GM19324 (cell line): ENCODE measurements around the gene MTCH1.

Experiments used
- ATAC-seq: cut with Tn5 transposase; IDR thresholded peaks from one replicate; pipeline ENCODE4 v1.9.1; 2021; ENCODE audit warnings: mild to moderate bottlenecking, moderate library complexity; ENCODE audit not compliant: unreplicated experiment, low FRiP score

MTCH1 gene

GRCh38 chr6:37017606-37018197 is 31.7 kb upstream of the MTCH1 start:
- peak; percentile 6 for ATAC-seq

DNA sequence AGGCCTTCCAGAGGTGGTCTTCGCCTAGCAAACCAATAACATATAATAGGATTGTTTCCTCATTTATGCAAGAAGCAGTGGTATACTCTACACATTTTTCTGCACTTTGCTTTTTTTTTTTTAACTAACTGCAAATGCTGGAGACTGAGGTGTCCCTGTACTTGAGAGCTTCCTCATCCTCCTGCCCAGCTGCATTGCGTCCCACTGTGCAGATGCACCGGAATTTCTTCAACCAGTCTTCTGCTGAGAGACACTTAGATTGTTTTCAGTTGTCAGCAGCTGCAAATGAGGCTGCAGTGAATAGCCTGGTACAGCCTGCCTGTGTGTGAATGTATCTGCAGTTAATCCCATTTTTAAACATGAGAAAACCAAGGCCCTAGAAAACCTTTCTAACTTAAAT is 31.0 kb upstream of the MTCH1 start:
- ATAC-seq, result no peak

- ATAC-seq, result no peak
Measured at GRCh38 chr6:37015532-37015931, 29.5 kb upstream of the MTCH1 start.

GRCh38 chr6:37014667-37015066 is 28.7 kb upstream of the MTCH1 start:
- no peak for ATAC-seq

GRCh38 chr6:37013516-37014491 is 27.8 kb upstream of the MTCH1 start:
- ATAC-seq, result no peak

DNA sequence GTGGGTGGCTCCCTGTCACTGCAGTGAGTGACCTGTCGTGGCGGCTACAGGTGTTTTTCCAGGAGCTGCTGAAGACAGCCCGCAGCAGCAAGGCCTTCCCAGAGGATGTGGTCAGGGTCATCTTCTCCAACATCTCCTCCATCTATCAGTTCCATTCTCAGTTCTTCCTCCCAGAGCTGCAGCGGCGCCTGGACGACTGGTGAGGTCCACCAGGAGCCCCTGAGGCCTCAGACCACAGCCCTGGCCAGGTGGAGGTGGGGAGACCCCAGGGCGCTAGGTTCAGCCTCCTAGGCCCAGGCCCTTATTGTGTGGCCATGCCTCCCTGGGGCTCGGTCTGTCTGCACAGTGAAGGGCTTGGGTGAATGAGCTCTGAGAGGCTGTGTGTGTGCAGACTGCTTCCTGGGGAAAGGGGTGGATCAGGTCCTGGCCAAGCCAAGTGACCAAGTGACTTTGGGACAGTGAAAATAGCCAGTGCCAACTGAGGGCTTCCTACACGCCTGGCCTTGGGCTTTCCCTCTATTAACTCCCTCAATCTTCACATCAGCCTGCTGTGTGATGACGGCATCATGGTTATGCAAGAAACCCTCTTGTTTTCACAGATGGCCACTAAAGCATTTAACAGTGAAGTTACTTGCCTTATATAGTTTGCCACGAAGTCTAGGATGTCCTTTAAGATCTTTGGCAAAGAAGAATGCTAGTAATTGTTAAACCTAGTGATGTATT is 25.8 kb upstream of the MTCH1 start:
- ATAC-seq, result no peak

GRCh38 chr6:37010402-37010892 is 24.5 kb upstream of the MTCH1 start:
- ATAC-seq, result no peak

DNA sequence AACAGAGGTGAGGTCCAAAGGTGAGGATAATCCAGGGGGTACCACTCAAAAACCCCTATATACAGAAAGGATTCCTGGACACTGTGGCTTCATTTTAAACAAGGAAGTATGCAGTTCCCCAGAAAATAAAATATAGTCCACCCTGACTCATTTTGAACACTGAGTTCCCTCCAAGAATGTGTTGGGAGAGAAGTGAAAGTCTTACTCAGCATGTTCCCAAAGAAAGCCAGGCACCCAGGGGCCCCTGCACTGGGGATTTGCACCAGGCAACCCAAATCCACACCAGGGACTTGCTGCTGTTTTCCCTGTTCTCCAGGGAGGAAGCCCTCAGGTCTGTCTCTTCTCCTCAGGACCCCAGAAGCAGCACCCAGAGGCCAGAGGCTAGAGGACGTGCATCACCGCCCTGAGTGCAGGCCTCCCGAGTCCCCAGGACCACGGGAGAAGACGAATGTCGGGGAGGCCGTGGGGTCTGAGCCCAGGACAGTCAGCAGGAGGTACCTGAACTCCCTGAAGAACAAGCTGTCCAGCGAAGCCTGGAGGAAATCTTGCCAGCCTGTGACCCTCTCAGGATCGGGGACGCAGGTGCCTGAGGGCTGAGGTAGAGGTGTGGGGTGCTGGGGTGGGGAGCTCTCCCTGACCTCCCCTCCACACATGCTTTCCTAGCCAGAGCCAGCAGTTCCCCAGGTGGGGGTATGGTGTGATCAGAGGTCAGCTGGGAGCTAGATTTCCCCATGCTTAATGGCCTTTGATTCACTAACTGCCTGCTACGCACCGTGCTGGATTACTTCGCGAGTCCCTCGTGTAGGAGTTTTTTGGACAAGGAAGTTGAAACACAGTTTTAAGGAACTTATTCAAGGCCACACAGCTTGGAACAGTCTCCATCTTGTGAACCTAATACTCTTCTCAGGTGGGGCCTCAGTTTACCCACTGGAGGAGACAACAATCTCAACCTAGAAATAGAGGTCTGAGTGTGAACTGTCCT is 22.8 kb upstream of the MTCH1 start:
- ATAC-seq, result no peak

DNA sequence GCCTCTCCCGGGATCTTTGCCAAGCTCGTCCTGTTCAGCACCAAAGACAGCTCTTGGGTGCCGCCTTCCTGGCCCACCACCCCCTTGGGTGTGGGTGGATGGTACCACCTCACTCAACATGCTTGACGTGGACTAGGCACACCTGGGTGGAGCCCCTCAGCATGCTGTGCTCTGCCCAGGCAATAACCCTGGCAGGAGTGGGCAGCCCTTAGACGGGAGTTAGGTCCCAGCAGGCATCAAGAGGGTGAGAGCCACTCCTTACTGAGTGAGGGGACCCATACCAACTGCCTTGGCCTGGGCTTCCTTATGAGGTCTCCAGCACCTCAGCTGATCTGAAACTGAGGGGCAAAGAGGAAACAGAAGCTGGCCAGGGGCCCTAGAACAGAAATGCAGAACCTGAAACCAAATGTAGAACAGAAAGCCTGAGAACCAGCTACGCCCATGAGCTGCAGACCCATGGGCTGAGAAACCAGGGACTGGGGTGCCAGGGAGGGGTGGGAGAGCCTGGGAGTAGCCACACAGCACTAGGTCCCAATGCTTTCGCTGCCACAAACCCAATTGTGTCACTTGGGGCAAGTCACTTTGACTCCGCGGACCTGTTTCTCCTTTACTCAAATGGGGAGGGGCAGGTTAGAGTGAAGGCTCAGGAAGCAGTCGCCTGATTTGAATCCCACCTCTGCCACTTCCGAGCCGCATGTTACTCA is 21.5 kb upstream of the MTCH1 start:
- ATAC-seq, result peak; percentile 47

- ATAC-seq, result no peak
Measured at GRCh38 chr6:37006793-37007339, 20.9 kb upstream of the MTCH1 start.

DNA sequence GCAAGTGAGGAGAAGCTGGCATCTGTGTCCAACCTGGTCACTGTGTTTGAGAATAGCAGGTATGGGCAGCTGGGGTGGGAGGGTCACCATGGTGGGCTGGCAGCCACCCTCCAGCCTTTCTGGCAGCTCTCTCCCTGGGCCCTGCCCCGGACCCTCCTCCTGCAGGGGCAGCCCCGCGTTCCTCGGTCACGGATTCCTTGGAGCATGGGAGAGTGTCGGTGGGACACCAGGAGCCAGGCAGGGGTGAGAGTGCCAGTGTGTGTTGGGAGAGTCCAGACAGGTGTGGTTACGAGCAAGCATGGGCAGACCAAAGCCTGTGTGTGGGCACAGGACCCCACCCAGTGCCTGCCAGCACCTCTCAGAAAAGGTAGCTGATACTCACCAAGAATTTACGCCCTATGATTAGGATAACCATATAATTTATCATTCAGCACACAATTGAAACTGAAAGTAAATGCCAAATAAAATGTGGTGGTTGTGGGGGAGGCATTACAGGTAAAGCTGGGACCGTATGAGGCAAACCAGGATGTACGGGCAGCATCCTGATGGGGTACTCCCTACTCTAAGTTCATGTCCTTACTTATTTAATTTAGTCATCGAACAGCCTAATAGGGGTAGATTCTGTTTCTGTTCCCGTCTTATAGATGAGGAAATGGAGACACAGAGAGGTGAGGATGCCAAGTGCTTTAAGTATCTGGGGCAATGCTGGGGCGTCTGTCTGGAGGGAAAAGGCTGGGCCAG is 20.0 kb upstream of the MTCH1 start:
- ATAC-seq, result peak; percentile 12

GRCh38 chr6:37005061-37005810 is 19.2 kb upstream of the MTCH1 start, which contains the start of gene FGD2:
FGD2 (plus strand) TSS chr6:37005655; CDS start chr6:37005818, 163 bp downstream.
- peak; percentile 48 for ATAC-seq

GRCh38 chr6:37004044-37004980 is 18.3 kb upstream of the MTCH1 start:
- ATAC-seq, result no peak

DNA sequence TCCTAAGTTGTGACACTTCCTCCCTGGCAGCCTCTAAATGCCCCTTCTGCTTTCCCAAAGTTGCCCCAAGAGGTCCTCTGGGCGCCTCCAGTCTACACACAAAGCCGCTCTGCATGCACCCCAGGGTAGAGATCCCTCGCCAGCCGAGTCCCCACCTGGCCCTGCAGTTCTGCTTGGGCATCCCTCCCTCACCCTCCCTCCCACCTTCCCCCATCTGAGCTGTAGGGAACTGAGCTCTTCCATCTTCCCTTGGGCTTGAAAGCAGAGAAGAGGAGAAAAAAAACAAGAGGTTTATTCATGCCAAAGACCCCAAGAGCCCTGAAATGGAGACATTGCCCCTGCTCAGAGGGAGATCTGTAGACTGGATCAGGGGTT is 13.7 kb upstream of the MTCH1 start:
- ATAC-seq, result no peak

GRCh38 chr6:36999061-36999750 is 13.2 kb upstream of the MTCH1 start:
- ATAC-seq, result no peak

GRCh38 chr6:36998723-36999038 is 12.7 kb upstream of the MTCH1 start:
- ATAC-seq, result no peak
